GM21367 (cell line): ENCODE results near the gene IRX4.

ENCODE experiments used
- ATAC-seq: cut with Tn5 transposase; IDR thresholded peaks from one replicate; pipeline ENCODE4 v1.9.1; 2021; ENCODE audit not compliant: unreplicated experiment

Gene IRX4

DNA sequence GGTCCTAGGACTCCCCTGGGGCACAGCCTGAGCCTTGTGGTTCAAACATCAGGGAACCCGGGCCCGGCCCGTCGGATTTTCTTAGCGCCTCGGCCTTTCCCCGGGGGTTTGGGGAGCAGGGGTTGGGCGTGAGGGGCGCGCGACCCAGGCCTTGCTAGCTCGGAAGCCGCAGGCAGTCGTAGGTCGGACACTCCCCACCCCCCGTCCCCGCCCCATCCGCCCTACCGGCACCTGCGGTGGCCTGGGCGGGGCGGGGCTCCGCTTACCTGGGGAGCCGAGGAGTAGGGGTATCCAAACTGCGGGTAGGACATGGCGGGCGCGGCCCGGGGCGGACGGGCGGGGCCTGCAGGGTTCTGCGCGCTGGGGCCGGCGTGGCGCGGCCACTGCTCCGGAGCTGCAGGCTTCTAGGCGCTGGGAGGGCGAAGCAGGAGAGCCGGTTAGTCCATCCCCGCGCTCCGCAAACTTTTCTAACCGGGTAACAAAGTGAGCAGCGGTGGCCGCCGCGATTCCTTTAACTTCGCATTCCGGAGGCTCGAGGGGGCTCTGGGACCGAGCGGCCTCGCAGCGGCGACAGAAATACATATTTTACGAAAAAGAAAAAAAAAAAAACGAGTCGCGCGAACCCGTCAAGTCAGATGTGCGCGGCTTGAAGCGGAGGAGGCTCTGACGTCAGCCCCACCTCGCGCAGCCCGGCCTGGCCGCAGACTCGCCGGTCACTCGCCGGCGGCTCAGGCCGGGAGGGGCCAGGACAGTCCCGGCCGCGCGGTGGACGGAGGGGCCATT is at the start of gene IRX4:
Gene IRX4, minus strand, starts transcription at position 589 of the 783 bp plus-strand sequence. Its CDS starts 278 bp downstream, at position 311.
- ATAC-seq = no peak

DNA sequence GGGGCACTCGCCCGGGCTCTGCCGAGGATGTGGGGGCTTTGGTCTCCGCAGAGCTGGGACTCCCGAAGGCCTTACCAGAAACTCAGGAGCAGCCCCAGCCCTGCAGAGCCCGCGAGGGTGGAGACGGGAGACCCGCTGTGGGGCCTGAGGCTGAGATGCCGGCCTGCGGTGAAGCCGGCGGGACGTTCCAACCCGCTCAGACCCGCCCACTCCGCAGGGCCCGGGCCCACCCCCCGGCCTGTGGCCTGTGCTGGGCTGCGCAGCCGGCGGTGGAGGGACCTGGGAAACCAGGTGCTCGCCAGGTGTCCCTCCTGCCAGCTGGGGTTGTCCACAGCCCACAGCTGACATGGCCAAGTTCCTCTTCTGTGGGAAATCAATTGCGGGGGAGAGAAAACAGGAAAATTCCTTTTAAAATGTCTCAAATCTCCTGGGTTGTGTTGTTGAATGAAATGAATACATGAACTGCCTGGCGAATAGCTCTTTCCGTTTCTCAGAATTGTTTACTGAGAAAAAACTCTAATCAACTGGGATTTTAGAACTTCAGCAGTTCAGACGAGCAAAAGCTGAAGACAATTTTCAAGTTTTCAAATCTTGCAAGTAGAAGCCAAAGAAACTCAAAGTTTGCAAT is 49.0 kb upstream of the IRX4 start:
- ATAC-seq = no peak

DNA sequence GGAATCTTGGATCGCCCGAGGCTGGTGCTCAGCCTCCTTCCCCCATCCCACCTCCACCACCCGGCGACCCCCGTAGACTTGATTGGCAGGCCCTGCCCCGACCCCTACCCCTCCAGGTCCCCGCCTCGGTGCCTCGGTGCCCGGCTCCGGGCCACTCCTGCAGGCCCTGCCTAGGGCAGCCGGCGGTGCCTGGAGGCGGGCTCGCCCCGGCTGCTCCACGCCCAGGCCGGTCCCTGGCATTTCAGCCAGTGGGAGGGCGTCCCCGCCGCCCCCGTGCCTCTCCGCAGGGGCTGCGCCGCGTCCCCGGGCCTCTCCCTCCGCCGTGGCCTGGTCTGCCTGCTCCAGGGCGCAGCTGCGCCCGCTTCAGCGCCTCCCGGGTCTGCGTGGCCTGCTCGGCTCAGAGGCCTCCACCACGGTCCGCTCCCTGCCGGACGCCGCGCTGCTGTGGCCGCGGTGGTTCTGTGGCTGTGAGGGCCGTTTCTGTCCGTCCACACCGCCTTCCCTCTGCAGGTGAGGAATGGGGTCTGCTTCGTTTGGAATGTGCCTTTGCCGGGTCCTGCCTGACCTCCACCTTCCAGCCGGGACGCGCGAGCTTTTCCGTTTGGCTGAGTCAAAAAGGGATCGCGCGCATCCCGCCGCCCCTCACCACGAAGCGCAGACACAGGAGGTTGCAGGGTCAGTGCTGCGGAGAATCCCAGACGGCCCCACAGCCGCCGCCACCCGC is 48.3 kb upstream of the IRX4 start:
- no peak for ATAC-seq

DNA sequence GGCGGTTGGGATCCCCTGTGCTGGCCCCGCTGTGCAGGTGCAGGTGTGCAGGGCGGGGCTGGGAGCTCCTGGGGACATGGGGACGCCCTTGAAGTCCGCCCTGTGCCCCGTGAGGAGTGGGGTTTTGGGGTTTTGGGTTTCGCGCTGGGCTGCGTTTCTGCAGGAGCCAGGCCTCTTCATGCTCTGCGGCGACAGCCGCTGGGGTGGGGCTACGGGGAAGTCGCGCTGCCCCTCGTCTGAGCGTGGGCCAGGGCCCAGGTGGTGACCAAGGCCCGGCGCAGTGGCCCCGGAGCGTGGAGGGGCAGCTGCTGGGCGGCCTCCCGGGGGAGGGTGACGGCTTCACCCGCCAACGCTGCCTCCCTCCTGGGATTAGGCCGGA is 47.8 kb upstream of the IRX4 start:
- ATAC-seq = no peak

DNA sequence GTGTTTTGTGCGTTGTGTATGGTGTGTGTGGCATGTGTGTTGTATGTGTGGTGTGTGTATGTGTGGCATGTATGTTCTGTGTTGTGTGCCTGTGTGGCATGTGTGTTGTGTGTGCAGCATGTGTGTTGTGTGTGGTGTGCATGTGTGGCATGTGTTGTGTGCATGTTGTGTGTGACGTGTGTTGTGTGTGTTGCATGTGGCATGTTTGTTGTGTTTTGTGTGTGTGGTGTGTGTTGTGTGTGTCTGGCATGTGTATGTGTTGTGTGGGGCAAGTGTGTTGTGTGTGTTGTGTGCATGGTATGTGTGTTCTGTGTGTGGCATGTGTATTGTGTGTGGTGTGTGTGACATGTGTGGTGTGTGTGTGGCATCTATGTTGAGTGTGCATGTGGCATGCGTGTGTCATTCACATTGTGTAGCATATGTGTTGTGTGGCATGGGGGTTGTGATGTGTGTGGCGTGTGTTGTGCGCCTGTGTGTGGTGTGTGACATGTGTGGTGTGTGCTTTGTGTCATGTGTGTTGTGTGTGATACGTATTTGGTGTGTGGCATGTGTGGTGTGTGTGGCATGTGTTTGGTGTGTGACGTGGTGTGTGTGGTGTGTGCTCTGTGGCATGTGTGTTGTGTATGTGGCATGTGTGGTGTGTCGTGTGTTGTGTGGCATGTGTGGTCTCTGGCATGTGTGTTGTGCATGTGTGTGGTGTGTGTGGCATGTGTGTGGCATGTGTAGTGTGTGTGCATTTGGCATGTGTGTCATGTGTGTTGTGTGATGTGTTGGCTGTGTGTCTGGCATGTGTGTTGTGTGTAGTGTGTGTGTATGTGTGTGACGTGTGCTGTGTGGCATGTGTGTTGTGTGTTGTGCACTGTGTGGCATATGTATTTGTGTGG is 46.6 kb upstream of the IRX4 start:
- no peak for ATAC-seq

DNA sequence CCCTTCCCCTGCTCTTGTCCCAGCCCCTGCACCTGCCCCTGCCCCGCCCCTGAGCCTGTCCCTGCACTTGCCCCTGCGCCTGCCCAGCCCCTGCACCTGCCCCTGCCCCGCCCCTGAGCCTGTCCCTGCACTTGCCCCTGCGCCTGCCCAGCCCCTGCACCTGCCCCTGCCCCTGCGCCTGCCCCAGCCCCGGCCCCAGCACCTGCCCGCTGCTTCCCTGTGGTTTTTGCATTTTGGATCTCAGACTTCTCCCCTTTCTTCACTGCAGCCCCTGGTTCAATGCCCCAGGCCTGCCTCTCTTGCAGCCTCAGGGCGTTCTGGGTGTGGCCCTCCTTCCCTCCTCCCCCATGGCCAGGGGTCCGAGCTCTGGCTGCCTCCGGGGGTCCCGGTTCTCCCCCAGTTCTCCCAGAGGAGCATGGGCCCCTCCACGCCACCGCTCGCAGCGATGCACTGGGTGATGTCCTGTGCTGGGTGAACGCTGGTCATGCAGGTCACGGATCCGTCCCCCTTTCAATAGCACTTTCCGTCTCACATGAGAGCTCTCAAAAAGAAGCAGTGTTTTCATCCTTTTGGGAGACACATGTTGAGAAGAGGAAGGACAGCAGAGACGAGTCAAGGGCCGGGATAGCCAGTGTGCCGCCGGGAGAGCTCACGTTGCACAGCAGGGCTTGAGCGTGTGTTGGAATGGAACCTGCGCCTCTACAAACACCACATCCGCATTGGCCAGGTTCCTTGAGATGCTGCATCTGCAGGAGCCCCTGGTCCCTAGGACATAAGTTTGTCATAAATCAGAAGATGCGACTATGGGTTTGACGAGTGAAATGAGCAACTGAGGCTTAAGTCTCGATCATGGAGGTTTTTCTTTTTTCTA is 44.0 kb upstream of the IRX4 start:
- ATAC-seq = no peak

DNA sequence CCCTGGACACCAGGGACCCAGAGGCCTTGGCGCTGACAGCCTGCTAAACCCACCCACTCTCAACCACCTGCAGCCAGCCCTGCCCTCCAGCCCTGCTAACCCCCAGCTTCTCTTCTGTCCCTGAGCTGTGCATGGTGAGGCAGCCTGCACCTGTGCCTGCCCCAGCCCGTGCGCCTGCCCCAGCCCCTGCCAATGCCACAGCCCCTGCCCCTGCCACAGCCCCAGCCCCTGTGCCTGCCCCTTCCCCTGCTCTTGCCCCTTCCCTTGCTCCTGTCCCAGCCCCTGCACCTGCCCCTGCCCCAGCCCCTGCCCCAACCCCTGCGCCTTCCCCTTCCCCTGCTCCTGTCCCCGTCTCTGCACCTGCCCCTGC is 43.3 kb upstream of the IRX4 start:
- no peak for ATAC-seq

DNA sequence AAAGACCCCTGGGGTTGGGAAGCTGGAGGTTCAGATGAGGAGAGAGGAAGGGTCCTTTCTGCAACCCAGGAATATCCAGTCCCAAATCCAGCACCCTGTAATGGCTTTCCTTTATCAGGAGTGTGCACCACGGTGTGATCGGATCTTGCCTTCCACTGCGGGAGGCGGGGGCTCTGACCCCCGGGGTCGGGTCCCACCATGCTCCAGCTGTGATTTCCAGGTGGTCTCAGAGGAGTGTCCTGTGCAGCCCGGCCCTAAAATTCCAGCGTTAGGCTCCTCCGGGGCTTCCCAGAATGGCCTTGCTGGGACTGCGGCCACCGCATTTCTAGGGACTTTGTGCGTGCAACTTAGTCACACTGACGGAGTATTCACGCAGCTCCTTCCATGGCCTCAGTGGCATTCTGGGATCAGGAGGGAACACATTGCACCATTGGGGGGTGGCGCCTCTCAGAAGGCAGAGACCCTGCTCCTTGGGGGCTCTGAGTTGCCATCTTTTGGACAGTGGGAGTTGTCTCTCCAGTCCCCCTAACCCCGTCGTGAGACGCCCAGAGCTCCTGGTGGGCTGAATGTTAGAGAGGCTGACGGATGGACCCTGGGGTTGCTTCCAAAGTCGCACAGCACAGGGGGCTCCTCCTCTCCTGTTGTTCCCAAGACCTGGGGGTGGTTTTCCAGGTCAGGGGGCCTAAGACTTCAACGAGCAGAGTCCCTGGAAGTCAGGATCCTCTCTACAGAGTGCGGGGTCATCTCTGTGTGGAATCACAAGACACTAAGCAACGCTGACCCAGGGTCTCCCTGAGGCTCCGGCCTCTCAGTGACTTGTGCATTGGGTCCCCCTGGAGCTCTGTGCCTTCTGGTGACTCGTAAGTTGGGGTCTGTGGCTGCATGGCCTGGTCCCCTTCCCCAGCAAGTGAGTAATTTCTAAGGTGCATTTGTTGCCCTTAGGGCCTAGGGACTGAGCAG is 42.7 kb upstream of the IRX4 start:
- ATAC-seq = no peak

DNA sequence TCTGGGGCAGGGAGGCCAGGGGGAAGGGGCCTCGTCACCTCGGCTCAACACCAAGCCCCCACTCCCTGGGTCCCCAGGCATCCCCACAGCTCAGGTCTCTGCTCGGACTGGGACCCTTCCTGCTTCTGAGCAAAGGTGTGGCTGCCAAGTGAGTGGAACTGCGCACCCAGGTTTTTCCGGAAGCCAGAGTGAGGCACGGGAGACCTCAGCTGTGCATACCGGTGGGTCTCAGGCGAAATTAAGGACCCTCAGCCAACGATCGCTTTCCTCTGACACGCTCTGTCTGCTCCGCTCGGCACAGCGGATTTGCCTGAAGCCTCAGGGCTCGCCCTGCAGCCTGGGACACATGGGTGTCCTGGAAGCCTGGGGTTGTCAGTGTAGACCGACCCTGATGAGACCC is 41.0 kb upstream of the IRX4 start:
- ATAC-seq = no peak

DNA sequence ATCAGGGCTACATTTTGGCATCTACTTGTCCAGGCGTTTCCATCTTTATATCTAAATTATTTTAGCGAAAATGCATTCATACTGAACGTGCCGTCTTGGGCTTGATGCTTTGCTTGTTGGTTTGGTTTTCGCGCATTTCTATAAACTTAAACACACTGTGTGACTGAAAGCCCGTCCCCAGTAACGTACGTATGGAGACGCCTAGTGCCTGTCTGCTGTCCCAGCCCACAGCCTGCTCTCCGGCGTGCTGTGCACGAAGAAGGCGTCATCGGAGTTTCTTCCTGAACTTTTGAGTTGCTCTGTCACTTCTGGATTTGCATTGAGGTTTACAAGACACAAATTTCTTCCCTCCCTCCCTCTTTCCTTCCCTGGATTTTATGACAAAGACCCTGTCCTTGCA is 40.6 kb upstream of the IRX4 start:
- ATAC-seq = no peak

DNA sequence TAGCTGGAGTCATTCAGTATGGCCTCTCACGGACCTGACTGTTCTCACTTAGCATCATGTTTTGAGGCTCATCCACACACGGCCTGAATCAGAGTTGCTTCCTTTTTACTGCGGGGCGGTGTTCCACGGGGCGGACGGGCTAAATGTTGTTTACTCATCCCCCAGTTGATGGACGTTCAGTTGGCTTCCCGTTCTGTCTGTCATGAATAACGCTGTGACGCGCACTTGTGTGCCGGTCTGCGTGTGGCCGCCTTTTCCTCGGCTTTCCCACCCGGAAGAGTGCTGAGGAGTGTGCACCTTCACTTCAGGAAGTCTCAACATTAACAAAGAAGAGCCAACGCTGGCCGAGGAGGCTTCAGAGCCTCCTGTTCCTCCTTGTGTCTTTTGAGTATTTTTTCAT is 39.0 kb upstream of the IRX4 start:
- no peak for ATAC-seq

DNA sequence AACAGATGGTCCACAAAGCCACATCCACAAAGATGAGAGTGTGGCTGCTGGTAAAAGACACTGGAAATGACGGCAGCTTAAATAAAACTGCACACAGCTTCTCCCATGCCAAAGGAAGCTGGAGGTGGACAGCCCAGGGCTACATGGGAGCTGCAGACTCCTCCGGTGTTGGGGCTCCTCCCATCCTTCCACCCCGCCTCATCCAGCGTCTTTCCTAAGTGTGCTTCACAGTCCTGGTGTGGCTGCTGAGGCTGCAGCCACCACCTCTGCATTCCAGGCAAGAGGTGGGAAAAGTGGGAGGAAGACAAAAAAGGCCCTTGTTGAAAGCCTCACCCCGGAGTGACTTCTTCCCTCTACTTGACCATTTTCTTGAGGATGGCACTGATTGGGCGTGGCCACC is 37.0 kb upstream of the IRX4 start:
- no peak for ATAC-seq

DNA sequence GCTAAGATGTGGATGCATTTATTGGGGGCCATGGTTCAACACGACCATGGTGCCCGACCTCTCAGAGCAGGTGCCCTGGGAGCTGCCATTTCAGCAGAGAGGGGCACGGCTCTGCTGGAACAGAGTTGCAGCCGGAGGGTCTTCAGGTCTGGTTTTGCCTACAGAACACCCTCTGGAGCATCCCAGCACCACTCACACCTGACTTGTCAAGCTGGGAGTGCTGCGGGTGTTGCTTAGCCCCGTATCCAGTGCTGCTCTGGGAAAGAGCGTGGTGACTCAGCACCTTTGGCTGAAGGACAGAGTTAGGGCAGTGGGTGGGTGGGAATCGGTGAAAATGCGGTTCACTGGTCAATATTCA is 36.5 kb upstream of the IRX4 start:
- ATAC-seq = no peak

DNA sequence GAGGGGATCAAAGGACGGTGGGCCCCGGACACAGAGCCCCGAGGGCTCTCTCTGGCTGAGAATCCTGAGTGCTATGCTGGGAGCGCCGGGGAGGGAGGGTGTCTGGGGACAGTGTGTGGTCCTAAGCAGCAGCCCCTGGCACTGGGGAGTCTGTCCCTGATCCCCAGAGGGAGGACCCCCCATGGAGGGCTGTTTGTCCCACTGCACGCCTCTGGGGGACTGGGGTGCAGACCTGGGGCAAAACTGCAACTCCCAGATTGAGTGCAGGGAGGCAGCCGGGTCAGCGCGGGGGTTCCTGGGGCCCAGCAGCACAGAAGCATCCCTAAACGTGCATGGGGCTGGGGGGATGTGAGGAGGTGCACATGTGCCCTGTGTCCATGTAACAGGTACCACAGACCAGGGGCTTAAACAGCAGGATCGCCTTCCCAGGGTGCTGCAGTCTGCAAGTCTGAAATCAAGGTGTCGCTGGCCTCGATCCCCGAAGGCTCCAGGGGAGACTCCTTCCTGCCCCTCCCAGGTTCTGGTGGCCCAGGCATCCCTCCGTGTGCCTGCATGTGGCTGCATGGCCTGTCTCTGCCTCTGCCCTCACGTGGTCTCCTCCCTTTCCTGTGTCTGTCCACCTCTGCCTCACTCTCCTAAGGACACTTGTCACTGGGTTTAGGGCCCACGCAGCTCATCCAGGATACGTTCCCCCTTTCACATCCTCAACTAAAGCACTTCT is 35.9 kb upstream of the IRX4 start:
- ATAC-seq = no peak

DNA sequence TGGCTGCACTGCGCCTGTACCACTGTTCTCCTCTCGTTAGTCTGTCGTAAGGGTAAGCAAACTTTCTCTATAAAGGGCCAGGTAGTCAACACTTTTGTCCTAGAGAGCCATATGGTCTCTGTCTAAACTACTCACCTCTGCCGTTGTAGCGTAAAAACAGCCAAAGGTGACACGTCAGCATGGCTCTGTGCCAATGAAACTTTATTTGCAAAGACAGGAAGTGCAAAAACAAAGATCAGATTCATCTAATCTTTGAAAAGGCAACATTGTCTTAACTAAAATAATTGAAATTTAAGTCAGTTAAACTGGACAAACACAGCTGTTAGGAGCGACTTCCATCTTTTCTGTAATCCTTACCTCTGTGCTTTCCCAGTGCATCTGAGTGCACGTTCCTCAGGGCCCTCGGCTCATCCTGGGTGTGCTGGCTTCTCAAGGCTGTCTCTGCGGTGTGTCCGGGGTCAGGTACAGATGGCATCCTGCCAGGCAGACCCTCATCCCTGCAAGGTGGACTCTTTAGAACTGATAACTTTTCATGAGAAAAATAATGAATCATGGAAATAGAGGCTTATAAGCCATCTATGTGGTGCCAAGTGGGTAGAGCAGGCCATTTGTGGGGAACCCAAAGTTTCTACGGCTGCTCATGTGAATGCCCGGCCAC is 35.2 kb upstream of the IRX4 start:
- no peak for ATAC-seq

DNA sequence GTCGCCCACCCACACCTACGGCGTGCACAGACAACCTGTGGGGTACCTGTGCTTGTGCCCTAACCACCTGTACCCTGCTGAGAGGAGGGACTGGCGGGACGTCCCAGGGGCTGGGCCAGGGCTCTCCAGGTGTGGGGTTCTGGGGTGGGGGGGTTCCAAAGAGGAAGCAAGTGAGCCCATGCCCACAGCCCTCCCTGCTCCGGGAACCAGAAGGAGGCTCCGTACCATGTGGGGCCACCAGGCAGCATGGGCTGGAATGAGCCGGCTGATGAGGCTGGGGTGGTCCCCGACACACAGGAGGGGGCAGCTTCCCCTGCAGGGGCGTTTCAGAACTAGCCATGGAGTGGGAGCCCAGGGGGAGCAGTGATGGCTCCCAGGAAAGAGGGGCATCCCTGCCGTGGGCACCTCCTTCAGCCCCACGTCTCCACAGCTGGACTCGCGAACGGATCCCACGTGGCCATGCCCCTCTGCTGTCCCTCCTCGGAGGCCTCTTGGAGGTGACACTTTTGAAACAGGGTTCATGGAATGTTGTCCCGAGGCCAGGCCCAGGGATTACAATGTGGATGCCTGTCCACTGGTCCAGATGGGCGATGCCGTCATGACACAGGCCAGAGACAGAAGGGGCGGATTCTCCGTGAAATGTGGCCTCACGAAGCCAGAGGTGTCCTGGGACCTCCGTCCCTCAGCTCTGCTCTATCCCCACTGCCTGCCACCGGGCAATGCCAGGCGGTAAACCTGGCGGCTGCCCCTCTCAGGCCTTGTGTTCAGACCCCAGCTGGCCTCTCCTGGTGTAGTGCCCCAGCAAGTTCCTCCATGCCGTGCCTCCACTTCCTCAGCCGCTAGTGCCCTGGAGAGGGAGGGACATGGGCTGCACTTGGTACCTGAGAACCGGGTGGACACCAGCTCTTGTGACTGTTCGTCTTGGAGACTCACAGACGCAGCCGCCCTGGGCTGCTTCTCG is 33.6 kb upstream of the IRX4 start:
- ATAC-seq = no peak

DNA sequence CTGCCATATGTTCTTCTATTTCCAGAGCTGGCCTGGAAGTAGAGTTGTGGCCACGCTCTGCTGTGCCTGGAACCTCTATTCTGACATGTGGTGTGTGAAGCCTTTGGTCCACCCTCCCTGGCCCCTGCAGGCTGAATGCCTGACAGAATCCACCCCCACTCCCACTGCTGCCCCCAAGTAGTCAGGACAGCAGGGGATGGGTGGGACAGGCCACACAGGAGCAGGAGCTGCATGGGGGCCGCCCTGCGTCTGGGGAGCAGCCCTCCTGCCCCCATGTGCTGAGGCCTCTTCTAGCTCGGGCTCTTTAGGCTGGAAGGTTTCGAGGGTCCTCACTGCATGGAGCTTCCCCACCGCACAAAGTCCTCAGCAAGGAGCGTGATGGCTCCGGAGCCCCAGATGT is 32.6 kb upstream of the IRX4 start:
- no peak for ATAC-seq
